Stomach (tissue), 4 donors: ENCODE results near the gene IGSF11.

ENCODE experiments used
- POLR2A ChIP-seq, 4 donors: fragments of 450-650 bp; IDR thresholded peaks; one replicate each; pipeline ENCODE4 v1.6.1; 2016; ENCODE audit warnings: antibody characterized with exemption in 4 of 4, control low read depth in 2 of 4, mild to moderate bottlenecking in 1 of 4, moderate library complexity in 1 of 4
- POLR2AphosphoS5 ChIP-seq, 3 donors: sonication (generic); formaldehyde crosslinking; IDR thresholded peaks; one replicate each; pipeline ENCODE4 v1.6.1; 2016; ENCODE audit warnings: antibody characterized with exemption in 3 of 3

GRCh38 chr3:118955914-118956556, 78.6 kb downstream of the IGSF11 start:
- TF ChIP-seq POLR2A (IDR thresholded peaks at IDR 0.05) = no peak
- no peak for TF ChIP-seq POLR2AphosphoS5 (IDR thresholded peaks at IDR 0.05)
